ENCODE data around the gene UGGT2.

GRCh38 chr13:95833719-95834118 lies 219.5 kb downstream of the UGGT2 start:
- TF ChIP-seq TAF1 (IDR thresholded peaks at IDR 0.05; ENCODE audit: low read depth, low read length), result no peak
- no peak for TF ChIP-seq POLR2A (IDR thresholded peaks at IDR 0.05; ENCODE audit: low read depth, low read length)
- no peak for TF ChIP-seq POLR2AphosphoS5 (IDR thresholded peaks at IDR 0.05; ENCODE audit: low read depth, low read length)
